ENCODE measurements around the gene ACE. TPM values are rescaled to one million over a fixed set of nuclear protein-coding genes. Genes with fewer than 3 reads are reported as not detected.

The ACE gene
- total RNA-seq, 1 experiment from 2014 or later: 5.4 TPM

GRCh38 chr17:63475491-63476412, 1.1 kb upstream of the ACE start:
- H3K4me1 ChIP-seq (ENCODE audit: insufficient read depth, low read length): no peaks in the 10 kb centered on the region; the same call in 1 of the 2 replicates
- H3K27me3 Mint-ChIP-seq (ENCODE audit: low read depth): peaks cover 50% of the 10 kb centered on the region
- H3K36me3 Mint-ChIP-seq (ENCODE audit: insufficient read depth in 1 of 3, low read depth in 3 of 3): no peaks in the 10 kb centered on the region
- no peak for TF ChIP-seq CTCF (conservative IDR thresholded peaks at IDR 0.05)
- DNase-seq: no peak
- H2BK20ac ChIP-seq (ENCODE audit: low read depth, low read length, poor library complexity, severe bottlenecking): no peak overlapping the region
- no peak overlapping the region for H3K23ac ChIP-seq (ENCODE audit: insufficient read length, low read depth, low read length)
- H4K5ac ChIP-seq (ENCODE audit: insufficient read length, low read depth, low read length): no peak overlapping the region
- H3K79me2 ChIP-seq (ENCODE audit: insufficient read depth, low read length): no peaks in the 10 kb centered on the region
- H3K27ac Mint-ChIP-seq: no peak overlapping the region; a peak in 1 of 7 replicates
- no CpG with 5 or more reads among the region's 28 CpGs for WGBS (ENCODE audit: extremely low coverage, insufficient read length, low lambda C conversion rate)
- H2BK12ac ChIP-seq (ENCODE audit: insufficient read length, low read depth, low read length): no peak overlapping the region
- H3K4me3 Mint-ChIP-seq: peak overlapping the region; percentile 63 to 80
- peak overlapping the region; percentile 63 for H3K4me2 ChIP-seq (ENCODE audit: insufficient read depth, insufficient read length, low read length)
- H4K20me1 ChIP-seq (ENCODE audit: control insufficient read depth, insufficient read depth, insufficient read length): no peaks in the 10 kb centered on the region
- no peaks in the 10 kb centered on the region for H3K79me1 ChIP-seq (ENCODE audit: insufficient read depth, low read depth, low read length, poor library complexity, severe bottlenecking)
- H2BK5ac ChIP-seq (ENCODE audit: insufficient read length, low read length): no peak overlapping the region
- no peak overlapping the region for H3K14ac ChIP-seq (ENCODE audit: insufficient read depth, low read length)
- H3K9me3 ChIP-seq (ENCODE audit: control insufficient read depth, low read depth, low read length): no peaks in the 10 kb centered on the region
- H3K18ac ChIP-seq (ENCODE audit: insufficient read length, low read depth, low read length): peak overlapping the region; percentile 27
- no peak overlapping the region for H2AK5ac ChIP-seq (ENCODE audit: insufficient read length, low read length)
- H3K9ac ChIP-seq (ENCODE audit: extremely low read depth, insufficient read length, low read length): no peak overlapping the region
- no peak overlapping the region for H3K56ac ChIP-seq (ENCODE audit: insufficient read length, low read depth, low read length)
- H3K27me3 ChIP-seq (ENCODE audit: insufficient read depth, low read length): no peaks in the 10 kb centered on the region; the same call in 1 of the 2 replicates
- no peak overlapping the region for H3K4ac ChIP-seq (ENCODE audit: low read depth, low read length)
- H2BK15ac ChIP-seq (ENCODE audit: low read depth, low read length): no peak overlapping the region
- H2BK120ac ChIP-seq (ENCODE audit: low read depth, low read length, poor library complexity, severe bottlenecking): no peak overlapping the region
- H3K9me3 Mint-ChIP-seq: no peaks in the 10 kb centered on the region
- no peak overlapping the region for H4K91ac ChIP-seq (ENCODE audit: insufficient read length, low read depth, low read length)
- H3K27ac ChIP-seq (ENCODE audit: insufficient read length, low read depth, low read length): no peak overlapping the region
- H3K4me1 Mint-ChIP-seq: peaks cover 19 to 30% of the 10 kb centered on the region in 2 experiments
- no peak overlapping the region for H4K8ac ChIP-seq (replicated peaks; ENCODE audit: insufficient read length, low read depth, low read length)
- H3K23me2 ChIP-seq (ENCODE audit: insufficient read length, low read depth, low read length, poor library complexity, severe bottlenecking): peaks cover 13% of the 10 kb centered on the region
- no peak overlapping the region for H2AFZ ChIP-seq (ENCODE audit: low read length)
- H3T11ph ChIP-seq (ENCODE audit: low read length): no peak overlapping the region

All from H9 (cell line).